ENCODE data around the gene MSI2.

The MSI2 gene

GRCh38 chr17:57318913-57319312 is 62.6 kb downstream of the MSI2 start:
- no peak for DNase-seq (ENCODE audit: low spot score)

- no peak for DNase-seq (ENCODE audit: low spot score)
Measured at GRCh38 chr17:57319806-57320205, 63.5 kb downstream of the MSI2 start.

- no peak for DNase-seq (ENCODE audit: low spot score)
Measured at GRCh38 chr17:57323391-57323790, 67.1 kb downstream of the MSI2 start.

GRCh38 chr17:57324060-57324459 is 67.7 kb downstream of the MSI2 start:
- no peak for DNase-seq (ENCODE audit: low spot score)

- no peak for DNase-seq (ENCODE audit: low spot score)
Measured at GRCh38 chr17:57324631-57325030, 68.3 kb downstream of the MSI2 start.

GRCh38 chr17:57326336-57326735 is 70.0 kb downstream of the MSI2 start:
- no peak for DNase-seq (ENCODE audit: low spot score)

DNA sequence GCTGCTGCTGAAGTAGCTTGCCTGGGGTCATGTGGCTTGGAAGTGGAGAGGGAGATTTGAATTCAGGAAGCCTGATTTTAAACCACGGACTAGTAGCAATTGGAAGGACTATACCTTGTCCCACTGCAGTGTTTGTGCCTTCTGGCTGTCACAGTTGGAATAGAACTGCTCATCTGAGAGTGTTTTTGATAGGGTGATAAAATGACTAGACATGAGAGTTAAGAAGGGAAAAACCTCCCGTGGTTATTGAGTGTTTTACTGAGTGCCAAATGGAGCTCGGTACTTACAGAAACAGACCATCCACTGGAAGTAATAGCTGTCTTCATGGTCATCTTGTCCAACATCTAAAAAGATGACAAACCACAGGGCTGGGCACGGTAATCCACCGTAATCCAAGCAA is 70.4 kb downstream of the MSI2 start:
- DNase-seq (ENCODE audit: low spot score): no peak

DNA sequence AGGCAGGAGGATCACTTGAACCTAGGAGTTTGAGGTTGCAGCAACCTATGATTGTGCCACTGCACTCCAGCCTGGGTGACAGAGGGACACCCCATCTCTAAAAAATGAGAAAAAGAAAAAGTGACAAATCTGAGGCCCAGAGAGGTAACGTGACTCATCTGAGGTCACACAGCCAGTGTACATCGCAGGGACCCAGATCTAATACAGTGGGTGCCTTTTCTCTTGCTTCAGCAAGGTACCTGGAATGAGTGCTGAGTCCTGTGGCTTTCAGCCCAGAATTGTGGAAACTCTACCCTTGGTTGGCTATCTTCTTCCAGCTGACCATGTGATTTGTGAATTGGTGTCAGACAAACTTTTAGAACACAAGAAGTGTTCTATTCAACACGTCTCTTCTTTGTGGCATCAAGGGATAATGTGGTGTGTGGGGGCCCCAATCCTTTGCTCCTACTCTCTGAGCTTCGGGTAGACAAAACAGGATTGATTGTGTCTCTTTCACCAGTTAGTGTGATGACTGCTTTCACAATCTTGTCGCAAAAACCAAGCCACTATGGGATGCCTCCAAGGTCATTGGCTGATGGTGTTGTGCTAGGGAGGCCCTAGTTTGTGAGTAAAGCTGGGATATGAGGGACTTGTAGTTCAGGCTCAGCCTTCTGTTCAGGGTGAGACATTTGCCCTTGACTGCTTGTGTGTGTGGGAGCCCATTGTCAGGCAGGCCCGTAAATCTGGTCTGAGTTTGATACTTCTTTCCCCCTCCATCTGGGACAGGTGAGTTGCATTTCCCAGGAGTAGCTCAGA is 71.0 kb downstream of the MSI2 start:
- no peak for DNase-seq (ENCODE audit: low spot score)

- peak; percentile 84 for DNase-seq (ENCODE audit: low spot score)
Measured at GRCh38 chr17:57328109-57328882, 72.0 kb downstream of the MSI2 start.

- DNase-seq (ENCODE audit: low spot score): no peak
Measured at GRCh38 chr17:57329380-57330214, 73.3 kb downstream of the MSI2 start.

DNA sequence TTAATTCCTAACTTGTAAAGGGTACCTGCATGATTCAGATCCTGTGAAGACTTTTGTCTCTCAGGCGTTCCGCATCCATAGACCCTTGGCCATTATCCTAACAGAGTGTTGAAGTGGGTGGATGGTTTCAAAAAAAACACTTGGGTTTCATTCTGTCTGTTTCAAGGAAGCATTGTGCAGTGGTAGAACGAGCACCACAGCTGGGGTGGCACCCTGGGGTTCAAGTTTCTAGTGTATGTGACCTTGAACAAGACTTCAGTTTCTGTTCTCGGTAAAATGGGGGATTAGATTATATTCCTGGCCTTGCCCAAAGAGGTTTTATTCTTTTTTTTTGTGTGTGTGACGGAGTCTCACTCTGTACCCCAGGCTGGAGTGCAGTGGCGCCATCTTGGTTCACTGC is 74.3 kb downstream of the MSI2 start:
- no peak for DNase-seq (ENCODE audit: low spot score)

DNA sequence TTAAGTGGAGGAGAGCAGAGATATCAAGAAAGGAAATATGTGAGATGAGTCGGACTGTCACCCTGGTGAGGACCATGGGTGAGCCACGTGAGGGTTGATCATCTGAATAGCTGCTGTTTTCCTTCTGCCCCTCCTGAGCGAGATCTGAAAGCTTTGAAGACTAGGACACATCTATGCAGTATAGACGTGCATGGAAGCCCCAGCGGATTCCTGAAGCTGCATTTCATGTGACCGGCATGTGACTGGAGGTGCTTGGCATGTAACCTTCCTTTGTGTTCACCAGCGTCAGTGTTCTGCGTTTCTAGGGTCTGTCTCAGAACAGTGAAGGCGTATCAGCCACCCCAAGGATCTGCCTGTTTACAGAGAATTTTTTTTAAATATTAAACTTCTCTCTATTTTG is 75.1 kb downstream of the MSI2 start:
- peak; percentile 77 for DNase-seq (ENCODE audit: low spot score)

- no peak for DNase-seq (ENCODE audit: low spot score)
Measured at GRCh38 chr17:57332501-57332900, 76.2 kb downstream of the MSI2 start.

DNA sequence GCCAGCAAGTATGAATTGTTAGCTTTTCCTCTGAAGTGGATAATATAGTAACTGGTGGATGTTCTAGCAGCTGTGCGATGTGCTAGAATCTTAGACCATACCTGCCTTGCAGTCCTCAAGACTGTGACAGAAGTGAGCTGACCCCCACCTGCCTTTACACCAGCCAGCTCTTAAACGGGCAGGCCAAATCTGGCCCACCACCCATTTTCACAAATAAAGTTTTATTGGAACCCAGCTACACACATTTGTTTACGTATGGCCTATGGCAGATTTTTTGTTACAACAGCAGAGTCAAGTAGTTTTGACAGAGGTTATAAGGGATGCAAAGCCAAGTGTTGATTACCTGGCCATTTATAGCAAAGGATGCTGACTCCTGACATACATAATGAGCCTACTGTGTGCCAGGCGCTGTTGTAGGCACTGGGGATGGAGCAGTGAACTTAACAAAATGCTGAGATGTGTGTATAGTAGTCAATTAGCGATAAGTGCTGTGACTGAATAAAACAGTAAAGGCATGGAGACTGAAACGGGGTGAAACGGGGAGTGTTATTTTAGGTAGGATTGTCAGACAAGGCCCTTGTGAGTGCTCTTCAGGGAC is 79.0 kb downstream of the MSI2 start:
- DNase-seq (ENCODE audit: low spot score): no peak

DNA sequence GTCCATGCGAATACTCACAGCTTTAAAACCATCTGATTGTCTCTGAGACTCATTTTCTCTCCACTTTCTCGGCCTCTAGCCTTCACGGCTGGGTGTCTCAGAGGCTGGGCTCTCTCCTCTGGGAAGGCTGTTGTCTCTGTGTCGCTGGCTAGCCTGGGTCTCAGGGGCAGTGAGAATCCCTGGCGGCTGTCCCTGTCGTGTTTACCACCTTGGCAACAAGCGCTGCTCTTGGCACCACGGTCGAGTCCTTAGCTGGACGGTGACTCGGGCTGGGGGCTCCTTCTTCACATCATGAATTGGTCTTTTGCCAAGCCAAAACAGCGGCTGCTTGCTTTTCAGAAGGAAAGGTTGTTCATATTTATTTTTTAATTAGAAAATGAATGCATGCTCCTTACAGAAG is 81.1 kb downstream of the MSI2 start:
- DNase-seq (ENCODE audit: low spot score): no peak

DNA sequence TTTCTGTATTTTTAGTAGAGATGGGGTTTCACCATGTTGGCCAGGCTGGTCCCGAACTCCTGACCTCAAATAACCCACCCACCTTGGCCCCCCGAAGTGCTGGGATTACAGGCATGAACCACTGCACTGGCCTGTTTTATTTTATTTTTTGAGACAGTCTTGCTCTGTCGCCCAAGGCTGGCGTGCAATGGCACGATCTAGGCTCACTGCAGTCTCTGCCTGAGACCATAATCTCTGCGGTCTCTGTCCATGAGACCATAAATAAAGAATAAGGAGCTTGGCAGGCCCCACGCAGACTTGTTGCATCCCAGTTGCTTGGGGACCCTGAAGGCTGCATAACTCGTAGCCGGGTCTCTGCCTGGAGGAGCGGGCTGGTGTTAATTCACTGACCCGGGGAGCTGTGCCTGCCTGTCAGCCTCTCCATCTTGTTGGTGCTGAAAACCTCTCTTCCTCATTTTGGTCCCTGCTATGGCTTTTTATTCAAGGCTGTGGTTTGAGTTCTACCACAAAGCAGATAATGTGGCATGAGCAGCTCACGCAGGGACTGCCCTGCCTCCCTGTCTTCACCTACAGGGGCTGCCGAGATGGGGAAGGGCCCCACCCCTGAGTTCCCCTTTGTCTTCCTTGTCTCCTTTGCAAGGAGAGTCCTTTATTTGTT is 82.1 kb downstream of the MSI2 start:
- no peak for DNase-seq (ENCODE audit: low spot score)

DNA sequence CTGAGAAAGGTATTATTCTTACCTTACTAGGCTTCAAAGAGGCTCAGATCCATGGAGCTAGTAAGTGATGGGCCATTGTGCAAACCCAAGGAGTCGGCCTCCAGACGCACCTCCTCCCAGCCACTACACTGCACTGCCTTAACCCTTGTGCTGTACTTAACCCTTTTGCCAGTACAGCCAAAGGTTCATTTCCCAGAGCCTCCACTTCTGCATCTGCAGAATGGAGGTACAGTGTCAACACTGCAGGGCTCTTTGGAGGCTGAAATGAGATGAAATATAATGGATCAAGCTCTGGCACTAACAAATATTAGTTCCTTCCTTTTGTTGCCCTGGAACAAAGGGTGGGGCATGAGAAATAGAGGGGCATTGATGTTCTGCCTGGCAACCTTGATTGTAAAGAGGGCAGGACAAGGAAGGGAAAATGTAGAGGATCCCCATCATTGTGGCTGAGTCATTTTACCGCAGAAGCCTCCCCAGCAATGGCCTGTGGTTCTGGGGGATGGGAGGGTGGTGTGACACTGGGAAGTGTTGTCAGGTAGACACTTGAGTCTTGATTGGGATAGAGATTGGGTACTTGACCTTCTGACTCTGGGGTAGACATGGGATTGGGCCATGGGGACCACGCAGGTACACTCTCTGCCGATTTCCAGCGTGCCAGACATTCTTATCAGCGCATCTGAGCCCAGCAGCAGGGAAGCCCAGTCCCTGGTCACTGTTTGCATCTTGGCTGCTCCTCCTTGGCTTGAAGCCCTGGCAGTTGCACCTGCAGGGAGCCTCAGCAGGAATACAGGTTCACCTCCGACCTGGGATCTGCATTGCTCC is 84.0 kb downstream of the MSI2 start:
- DNase-seq (ENCODE audit: low spot score): no peak

DNA sequence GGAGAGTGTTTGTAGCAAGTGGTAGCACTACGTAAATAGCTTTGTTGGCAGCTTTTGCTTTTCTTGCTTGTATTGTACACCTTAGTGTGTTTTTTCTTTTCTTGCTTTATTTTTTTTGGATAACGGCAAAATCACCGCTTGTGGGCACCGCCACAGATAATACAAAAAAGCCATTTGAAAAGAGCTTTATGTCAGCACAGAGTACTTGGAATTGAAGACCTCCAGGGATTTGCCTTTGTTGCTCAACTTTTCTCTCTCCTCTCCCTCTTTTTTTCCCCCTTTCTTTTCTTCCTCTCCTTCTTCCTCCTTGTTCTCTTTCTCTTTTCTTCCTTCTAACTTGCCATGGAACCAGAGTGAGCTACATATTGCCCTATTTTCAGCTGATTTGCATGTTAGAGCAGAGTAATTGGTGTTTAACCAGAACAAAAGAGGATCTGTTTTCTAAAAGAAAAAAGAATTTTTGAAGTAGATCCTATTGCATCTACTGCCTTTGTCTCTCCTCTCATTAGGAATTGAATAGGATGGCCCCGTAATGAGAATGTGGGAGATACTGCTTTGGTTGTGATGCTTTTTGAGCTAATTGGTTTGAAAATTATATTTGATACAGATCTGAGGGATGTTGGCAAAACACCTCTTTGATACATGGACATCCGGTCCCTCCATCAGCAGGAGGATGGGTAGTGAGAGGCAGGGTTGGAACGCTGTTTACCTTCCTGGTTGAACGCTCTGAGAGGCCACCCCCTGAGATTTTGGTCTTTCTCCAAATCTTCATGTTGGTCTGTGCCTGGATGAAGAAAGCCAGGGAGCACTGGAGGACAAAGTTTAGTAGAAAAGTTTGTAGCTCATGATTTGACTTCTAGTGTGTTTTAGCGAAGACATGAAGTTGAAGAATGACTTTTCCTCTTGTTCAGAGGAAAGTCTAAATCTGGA is 85.6 kb downstream of the MSI2 start:
- peak; percentile 44 for DNase-seq (ENCODE audit: low spot score)

- no peak for DNase-seq (ENCODE audit: low spot score)
Measured at GRCh38 chr17:57342963-57343589, 86.8 kb downstream of the MSI2 start.

Measured in COLO829 (cell line).